GM23248 (cell line): ENCODE results near the gene ABCA1. TPM values are rescaled to one million over a fixed set of nuclear protein-coding genes. Genes with fewer than 3 reads are reported as not detected.

Experiments
- DNase-seq: peaks from one replicate; pipeline ENCODE4 v3.0.0-alpha.2; 2015
- H2AFZ ChIP-seq: fragments of 200-600 bp; sonication (generic); 2 replicates; pipeline ENCODE4 v1.6.1; 2016; ENCODE audit warnings: antibody characterized with exemption
- H3F3A ChIP-seq: fragments of 200-600 bp; sonication (generic); 2 replicates; pipeline ENCODE4 v1.6.1; 2016; ENCODE audit warnings: mild to moderate bottlenecking, antibody characterized with exemption, mixed run types; ENCODE audit not compliant: insufficient read depth
- H3K27ac ChIP-seq: fragments of 200-600 bp; sonication (generic); 2 replicates; pipeline ENCODE4 v1.5.1; 2016; ENCODE audit warnings: mild to moderate bottlenecking
- H3K27me3 ChIP-seq: fragments of 200-600 bp; sonication (generic); replicated peaks from 2 replicates; pipeline ENCODE4 v1.6.1; 2016; ENCODE audit warnings: mild to moderate bottlenecking; ENCODE audit not compliant: insufficient read depth
- H3K36me3 ChIP-seq: fragments of 200-600 bp; sonication (generic); 2 replicates; pipeline ENCODE4 v1.6.1; 2016; ENCODE audit warnings: low read depth, mild to moderate bottlenecking
- H3K4me1 ChIP-seq: fragments of 200-600 bp; sonication (generic); 2 replicates; pipeline ENCODE4 v1.6.1; 2016; ENCODE audit warnings: mild to moderate bottlenecking; ENCODE audit not compliant: insufficient read depth
- H3K4me2 ChIP-seq: fragments of 200-600 bp; sonication (generic); one replicate; pipeline ENCODE4 v1.6.1; 2016; ENCODE audit warnings: mild to moderate bottlenecking; ENCODE audit not compliant: unreplicated experiment
- H3K4me3 ChIP-seq: fragments of 200-600 bp; sonication (generic); 2 replicates; pipeline ENCODE4 v1.5.1; 2016; ENCODE audit warnings: mild to moderate bottlenecking
- H3K79me2 ChIP-seq: fragments of 200-600 bp; sonication (generic); 2 replicates; pipeline ENCODE4 v1.6.1; 2016; ENCODE audit warnings: mild to moderate bottlenecking; ENCODE audit not compliant: insufficient read depth
- H3K9ac ChIP-seq: fragments of 200-600 bp; sonication (generic); 2 replicates; pipeline ENCODE4 v1.6.1; 2016; ENCODE audit warnings: mild to moderate bottlenecking
- H3K9me2 ChIP-seq: fragments of 200-600 bp; sonication (generic); 2 replicates; pipeline ENCODE4 v1.6.1; 2016; ENCODE audit warnings: mixed run types, mild to moderate bottlenecking, moderate library complexity; ENCODE audit not compliant: insufficient read depth
- H3K9me3 ChIP-seq: fragments of 200-600 bp; sonication (generic); one replicate; pipeline ENCODE4 v1.6.1; 2017; ENCODE audit warnings: low read depth
- H4K20me1 ChIP-seq: fragments of 200-600 bp; sonication (generic); 2 replicates; pipeline ENCODE4 v1.6.0; 2016; ENCODE audit not compliant: insufficient read depth
- EZH2 ChIP-seq: fragments of 200-600 bp; sonication (generic); IDR thresholded peaks from 2 replicates; pipeline ENCODE4 v1.6.1; 2018; ENCODE audit warnings: antibody characterized with exemption, mild to moderate bottlenecking; ENCODE audit not compliant: insufficient read depth, poor library complexity, severe bottlenecking
- EZH2phosphoT487 ChIP-seq: fragments of 200-600 bp; sonication (generic); IDR thresholded peaks from 2 replicates; pipeline ENCODE4 v1.6.1; 2018; ENCODE audit warnings: antibody characterized with exemption, moderate library complexity, mild to moderate bottlenecking, low read depth; ENCODE audit not compliant: insufficient read depth
- WGBS, 2 experiments: methylation state at CpG; one replicate each; pipeline ENCODE4 v1.1.6; 2015 to 2017; ENCODE audit warnings: low lambda C conversion rate in 2 of 2, low coverage in 1 of 2; ENCODE audit errors: missing lambda C conversion rate in 2 of 2; 5-methylcytosine and 5-hydroxymethylcytosine counted together
- in situ Hi-C: fragments of 300-500 bp; cut with MboI; formaldehyde crosslinking; loops from 2 replicates; pipeline ENCODE4 v1.15.0; 2020
- polyA plus RNA-seq: library from polyadenylated mRNA; unstranded; fragments of >200 nt; fragmentation: Nextera tagmentation; extraction: Ambion mirVana; gene quantifications from 2 replicates; pipeline ENCODE4 v1.2.1, GENCODE V29; 2016
- total RNA-seq: library from RNA; depleted of rRNA; stranded (reverse); fragments of >200 nt; shearing (Covaris generic); gene quantifications from 2 replicates; pipeline ENCODE4 v1.2.3, GENCODE V29; 2014

ABCA1 gene
- total and polyA plus RNA-seq, 2 experiments from 2014 or later = 6.8 to 15.9 TPM

DNA sequence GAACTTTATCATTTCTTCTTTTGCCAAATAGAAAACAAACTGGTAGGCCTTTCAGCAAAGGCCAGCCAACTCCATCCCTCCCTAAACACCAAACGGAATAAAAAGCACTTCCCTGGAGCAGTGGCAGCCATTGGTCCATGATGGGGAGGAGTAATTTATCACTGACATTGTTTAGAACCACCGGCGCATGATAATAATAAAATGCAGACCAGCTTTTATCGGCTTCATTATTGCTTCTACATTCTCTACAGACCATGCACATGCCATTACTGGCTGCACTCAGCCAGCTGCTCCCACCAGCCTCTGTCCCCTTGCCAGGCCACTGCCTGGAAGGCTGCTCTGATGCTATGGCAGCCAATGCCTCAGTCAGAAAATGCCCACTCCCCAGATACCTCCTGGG, 45.9 kb downstream of the ABCA1 start:
- Histone ChIP-seq H3K4me1 (peaks cover 17% of the 10 kb centered on the region), H3K9me3 (no peaks in the 10 kb centered on the region), H3K36me3 (no peaks in the 10 kb centered on the region), H3K27me3 (no peaks in the 10 kb centered on the region), H3K27ac (no peak overlapping the region), H3K4me2 (no peak overlapping the region), H2AFZ (no peak overlapping the region), H3K9ac (no peak overlapping the region), H3F3A (peaks cover 15% of the 10 kb centered on the region), H3K9me2 (no peaks in the 10 kb centered on the region), H3K79me2 (no peaks in the 10 kb centered on the region), H4K20me1 (no peaks in the 10 kb centered on the region), H3K4me3 (no peak overlapping the region)
- 38 to 47% methylated on average over 4 of the region's 4 CpGs for WGBS, 2 experiments
- in situ Hi-C loops = no loop called here
- TF ChIP-seq EZH2phosphoT487 = no peak
- no peak for TF ChIP-seq EZH2
- DNase-seq = no peak

DNA sequence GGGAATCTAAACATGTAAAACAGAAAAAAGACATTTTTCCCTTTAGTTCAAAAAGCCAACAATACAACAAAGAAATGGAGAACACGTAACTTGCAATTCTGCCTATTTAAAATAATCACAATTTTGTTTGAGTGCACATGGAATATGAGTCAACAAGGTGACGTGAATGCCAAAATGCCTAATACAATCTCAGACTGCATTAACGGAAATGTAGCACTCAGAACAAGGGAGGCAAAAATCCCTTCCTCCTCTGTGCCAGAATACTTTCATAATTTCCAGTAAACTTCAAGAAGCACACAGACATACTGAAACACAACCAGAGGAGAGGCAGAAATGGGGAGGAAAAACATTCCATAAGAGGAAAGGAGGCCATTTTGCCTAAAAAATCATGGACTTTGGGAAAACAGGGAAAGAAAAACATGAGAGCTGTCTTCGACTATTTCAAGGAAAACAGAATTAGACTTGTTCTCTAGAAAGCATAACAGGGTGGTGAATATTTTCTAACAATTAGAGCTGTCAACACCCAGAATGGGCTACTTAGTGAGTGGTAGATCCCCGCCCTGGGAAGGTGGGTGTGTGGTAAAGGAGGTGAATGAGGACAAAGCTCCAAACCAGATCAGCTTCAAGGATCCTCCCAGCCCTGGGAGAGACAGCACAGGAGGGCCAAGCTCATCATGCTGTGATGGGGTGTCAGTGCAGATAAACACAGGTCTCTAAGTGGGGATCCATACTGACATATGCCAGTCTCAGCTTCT, 48.2 kb downstream of the ABCA1 start:
- Histone ChIP-seq H3K9me3 (no peaks in the 10 kb centered on the region), H3K9ac (peak overlapping the region; percentile 60), H2AFZ (peak overlapping the region; percentile 74), H3K27me3 (no peaks in the 10 kb centered on the region), H3K27ac (peak overlapping the region; percentile 80), H3K9me2 (no peaks in the 10 kb centered on the region), H3K36me3 (no peaks in the 10 kb centered on the region), H4K20me1 (no peaks in the 10 kb centered on the region), H3K79me2 (no peaks in the 10 kb centered on the region), H3F3A (peaks cover 15% of the 10 kb centered on the region), H3K4me2 (peak overlapping the region; percentile 79), H3K4me1 (peaks cover 17% of the 10 kb centered on the region), H3K4me3 (peak overlapping the region; percentile 35)
- TF ChIP-seq EZH2phosphoT487 = no peak
- no peak for TF ChIP-seq EZH2
- in situ Hi-C loops = no loop called here
- DNase-seq = peak; percentile 88
- WGBS, 2 experiments = 6 to 9% methylated on average over 5 of the region's 5 CpGs

DNA sequence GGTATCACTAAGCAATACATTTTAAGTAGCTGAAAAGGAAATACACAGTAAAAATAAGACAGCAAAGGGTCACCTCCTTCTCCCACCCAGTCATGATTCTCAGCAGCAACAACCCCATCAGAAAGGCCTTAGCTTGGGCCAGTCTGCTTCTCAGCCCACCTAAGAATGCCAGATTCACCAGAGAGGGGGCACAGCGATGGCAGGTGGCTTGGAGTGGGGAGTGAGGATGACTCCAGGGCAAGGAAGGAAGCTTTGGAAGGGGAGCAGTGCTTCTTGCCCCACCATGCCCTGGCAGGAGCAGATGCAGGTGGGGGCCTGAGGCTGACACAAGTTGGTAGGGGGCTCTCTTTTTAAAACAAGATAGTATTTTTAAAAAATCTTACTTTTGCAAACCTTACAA, 51.4 kb downstream of the ABCA1 start:
- H3K9me2 ChIP-seq = no peaks in the 10 kb centered on the region
- H3K27me3 ChIP-seq = no peaks in the 10 kb centered on the region
- in situ Hi-C loops = no loop called here
- H3K4me3 ChIP-seq = no peak overlapping the region
- WGBS, 2 experiments = 100% methylated on average over 1 of the region's 1 CpG
- H3K4me2 ChIP-seq = no peak overlapping the region
- no peak for DNase-seq
- no peaks in the 10 kb centered on the region for H4K20me1 ChIP-seq
- no peak overlapping the region for H3K9ac ChIP-seq
- no peaks in the 10 kb centered on the region for H3K9me3 ChIP-seq
- no peaks in the 10 kb centered on the region for H3K79me2 ChIP-seq
- H3K36me3 ChIP-seq = no peaks in the 10 kb centered on the region
- peaks cover 36% of the 10 kb centered on the region for H3K4me1 ChIP-seq
- peaks cover 32% of the 10 kb centered on the region for H3F3A ChIP-seq
- no peak overlapping the region for H2AFZ ChIP-seq
- TF ChIP-seq EZH2phosphoT487 (no peak), EZH2 (no peak)
- no peak overlapping the region for H3K27ac ChIP-seq

DNA sequence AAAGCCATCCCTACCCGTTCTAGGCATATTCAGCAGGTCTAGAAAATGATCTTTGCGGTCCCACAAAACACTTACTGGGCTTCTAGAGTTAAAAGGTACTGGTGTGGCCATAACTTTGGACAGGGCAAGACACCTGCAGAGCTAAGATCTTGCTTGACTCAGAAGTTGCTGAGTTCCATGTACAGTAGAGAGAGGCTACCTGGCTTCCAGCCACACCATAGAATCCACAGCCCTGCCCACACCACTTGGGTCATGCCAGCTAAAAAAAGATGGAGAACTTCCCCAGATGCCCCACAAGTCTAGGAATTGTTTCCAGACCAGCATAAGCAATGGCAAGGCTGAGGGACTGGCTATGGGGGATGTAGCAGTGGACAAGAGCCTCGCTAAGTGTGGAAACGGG, 52.1 kb downstream of the ABCA1 start:
- no peak for TF ChIP-seq EZH2phosphoT487
- TF ChIP-seq EZH2 = no peak
- no peak overlapping the region for H3K9ac ChIP-seq
- H2AFZ ChIP-seq = no peak overlapping the region
- DNase-seq = no peak
- no peaks in the 10 kb centered on the region for H3K9me3 ChIP-seq
- H3K27me3 ChIP-seq = no peaks in the 10 kb centered on the region
- H3K9me2 ChIP-seq = no peaks in the 10 kb centered on the region
- 99 to 100% methylated on average over 4 of the region's 4 CpGs for WGBS, 2 experiments
- H3K4me1 ChIP-seq = peaks cover 36% of the 10 kb centered on the region
- no peaks in the 10 kb centered on the region for H4K20me1 ChIP-seq
- H3K4me3 ChIP-seq = no peak overlapping the region
- no peak overlapping the region for H3K27ac ChIP-seq
- no peaks in the 10 kb centered on the region for H3K36me3 ChIP-seq
- in situ Hi-C loops = no loop called here
- H3K4me2 ChIP-seq = no peak overlapping the region
- H3F3A ChIP-seq = peaks cover 32% of the 10 kb centered on the region
- no peaks in the 10 kb centered on the region for H3K79me2 ChIP-seq
